Fibroblast of mammary gland (primary cell): ENCODE measurements around the gene PCK1.

ENCODE experiments used
- DNase-seq: peaks from one replicate; pipeline ENCODE4 v3.0.0-alpha.2; 2010; ENCODE audit warnings: low read depth
- H3K4me3 ChIP-seq: 2 replicates; pipeline ENCODE4 v1.5.1; 2011; ENCODE audit warnings: low read depth, mild to moderate bottlenecking, low read length, moderate library complexity; ENCODE audit not compliant: control insufficient read depth
- TF ChIP-seq, protein P1 (sequence below): conservative IDR thresholded peaks from 2 replicates; pipeline ENCODE4 v1.5.1; 2011; ENCODE audit warnings: low read depth, low read length, inconsistent platforms; ENCODE audit not compliant: control insufficient read depth, insufficient read depth

PCK1 gene

GRCh38 chr20:57577679-57578475 is 17.0 kb downstream of the PCK1 start:
- no peak overlapping the region for H3K4me3 ChIP-seq
- TF ChIP-seq, protein P1, sequence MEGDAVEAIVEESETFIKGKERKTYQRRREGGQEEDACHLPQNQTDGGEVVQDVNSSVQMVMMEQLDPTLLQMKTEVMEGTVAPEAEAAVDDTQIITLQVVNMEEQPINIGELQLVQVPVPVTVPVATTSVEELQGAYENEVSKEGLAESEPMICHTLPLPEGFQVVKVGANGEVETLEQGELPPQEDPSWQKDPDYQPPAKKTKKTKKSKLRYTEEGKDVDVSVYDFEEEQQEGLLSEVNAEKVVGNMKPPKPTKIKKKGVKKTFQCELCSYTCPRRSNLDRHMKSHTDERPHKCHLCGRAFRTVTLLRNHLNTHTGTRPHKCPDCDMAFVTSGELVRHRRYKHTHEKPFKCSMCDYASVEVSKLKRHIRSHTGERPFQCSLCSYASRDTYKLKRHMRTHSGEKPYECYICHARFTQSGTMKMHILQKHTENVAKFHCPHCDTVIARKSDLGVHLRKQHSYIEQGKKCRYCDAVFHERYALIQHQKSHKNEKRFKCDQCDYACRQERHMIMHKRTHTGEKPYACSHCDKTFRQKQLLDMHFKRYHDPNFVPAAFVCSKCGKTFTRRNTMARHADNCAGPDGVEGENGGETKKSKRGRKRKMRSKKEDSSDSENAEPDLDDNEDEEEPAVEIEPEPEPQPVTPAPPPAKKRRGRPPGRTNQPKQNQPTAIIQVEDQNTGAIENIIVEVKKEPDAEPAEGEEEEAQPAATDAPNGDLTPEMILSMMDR = no peak
- no peak for DNase-seq

- TF ChIP-seq, protein P1 = no peak
- no peak for DNase-seq
These were observed 17.7 kb downstream of the PCK1 start for GRCh38 chr20:57578476-57579165.

DNA sequence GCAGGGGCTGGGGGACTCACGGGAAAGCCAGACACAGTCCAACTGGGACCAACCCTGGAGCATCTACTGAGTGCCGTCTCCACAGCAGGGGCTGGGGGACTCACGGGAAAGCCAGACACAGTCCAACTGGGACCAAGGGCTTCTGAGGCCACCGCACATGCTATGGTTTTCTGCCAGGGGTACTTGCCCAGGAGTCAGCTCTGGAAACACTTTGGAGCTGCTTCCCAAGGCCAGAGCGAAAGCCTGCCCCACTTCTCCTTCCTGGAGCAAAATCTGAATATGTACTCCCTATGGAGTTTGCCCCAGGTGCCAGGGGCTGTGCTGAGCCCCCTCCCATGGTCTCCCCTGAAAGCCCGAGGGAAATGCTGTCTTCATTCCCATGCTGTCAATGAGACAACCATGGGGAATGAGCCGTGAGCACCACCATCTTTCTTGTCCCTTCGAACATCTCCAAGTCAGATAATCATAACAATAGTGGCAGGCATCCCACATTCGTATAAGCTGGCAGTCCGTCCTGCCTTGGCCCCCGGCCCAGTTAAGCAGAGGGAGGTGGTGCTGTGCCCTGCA is 18.5 kb downstream of the PCK1 start:
- no peak overlapping the region for H3K4me3 ChIP-seq
- DNase-seq = no peak
- TF ChIP-seq, protein P1 = no peak

More at GRCh38 chr20:57578476-57579165, 17.7 kb downstream of the PCK1 start:
- no peak overlapping the region for H3K4me3 ChIP-seq

GRCh38 chr20:57579898-57580447 is 19.1 kb downstream of the PCK1 start:
- TF ChIP-seq, protein P1 = no peak
- no peak overlapping the region for H3K4me3 ChIP-seq
- DNase-seq = no peak

GRCh38 chr20:57580478-57581201 is 19.7 kb downstream of the PCK1 start:
- TF ChIP-seq, protein P1 = no peak
- no peak for DNase-seq
- H3K4me3 ChIP-seq = no peak overlapping the region
